H9 (cell line): Measurements from ENCODE around the gene C19orf33. TPM values are rescaled to one million over a fixed set of nuclear protein-coding genes. Genes with fewer than 3 reads are reported as not detected.

Experiments
- DNase-seq: peaks from one replicate; pipeline ENCODE4 v3.0.0-alpha.2; 2017
- H2AFZ ChIP-seq: one replicate; pipeline ENCODE4 v1.6.1; 2013; ENCODE audit warnings: mild to moderate bottlenecking, low read length, control low read depth, moderate library complexity
- H2AK5ac ChIP-seq: 2 replicates; pipeline ENCODE4 v1.6.1; 2013; ENCODE audit warnings: low read length, control low read depth, mixed read lengths; ENCODE audit not compliant: insufficient read length
- H2BK120ac ChIP-seq: one replicate; pipeline ENCODE4 v1.6.1; 2013; ENCODE audit warnings: low read depth, mild to moderate bottlenecking, low read length, control low read depth, inconsistent platforms; ENCODE audit not compliant: poor library complexity, severe bottlenecking
- H2BK12ac ChIP-seq: 2 replicates; pipeline ENCODE4 v1.6.1; 2013; ENCODE audit warnings: low read length, control low read depth, mixed read lengths, low read depth; ENCODE audit not compliant: insufficient read length
- H2BK15ac ChIP-seq: 2 replicates; pipeline ENCODE4 v1.6.1; 2013; ENCODE audit warnings: low read depth, low read length, control low read depth
- H2BK20ac ChIP-seq: one replicate; pipeline ENCODE4 v1.6.1; 2013; ENCODE audit warnings: low read depth, mild to moderate bottlenecking, low read length, control low read depth, inconsistent platforms; ENCODE audit not compliant: poor library complexity, severe bottlenecking
- H2BK5ac ChIP-seq: 2 replicates; pipeline ENCODE4 v1.6.1; 2013; ENCODE audit warnings: low read length, control low read depth, mixed read lengths; ENCODE audit not compliant: insufficient read length
- H3K14ac ChIP-seq: 2 replicates; pipeline ENCODE4 v1.6.1; 2013; ENCODE audit warnings: low read length, control low read depth; ENCODE audit not compliant: insufficient read depth
- H3K18ac ChIP-seq: 2 replicates; pipeline ENCODE4 v1.6.1; 2013; ENCODE audit warnings: low read depth, mild to moderate bottlenecking, mixed read lengths, low read length, control low read depth; ENCODE audit not compliant: insufficient read length
- H3K23ac ChIP-seq: 2 replicates; pipeline ENCODE4 v1.6.1; 2013; ENCODE audit warnings: low read length, control low read depth, mixed read lengths, low read depth; ENCODE audit not compliant: insufficient read length
- H3K23me2 ChIP-seq: 2 replicates; pipeline ENCODE4 v1.6.1; 2013; ENCODE audit warnings: low read depth, mild to moderate bottlenecking, mixed read lengths, low read length, control low read depth; ENCODE audit not compliant: insufficient read length, poor library complexity, severe bottlenecking
- H3K27ac ChIP-seq: 2 replicates; pipeline ENCODE4 v1.5.1; 2013; ENCODE audit warnings: low read length, control low read depth, mixed read lengths, low read depth; ENCODE audit not compliant: insufficient read length
- H3K27me3 ChIP-seq: 2 replicates; pipeline ENCODE4 v1.6.1; 2013; ENCODE audit warnings: low read length, control low read depth, inconsistent platforms; ENCODE audit not compliant: insufficient read depth
- H3K4ac ChIP-seq: 2 replicates; pipeline ENCODE4 v1.6.1; 2013; ENCODE audit warnings: low read depth, mild to moderate bottlenecking, control low read depth, inconsistent platforms, low read length, moderate library complexity
- H3K4me1 ChIP-seq: 2 replicates; pipeline ENCODE4 v1.6.1; 2013; ENCODE audit warnings: low read length, control low read depth, inconsistent platforms; ENCODE audit not compliant: insufficient read depth
- H3K4me2 ChIP-seq: 2 replicates; pipeline ENCODE4 v1.6.1; 2013; ENCODE audit warnings: low read length, control low read depth, mixed read lengths; ENCODE audit not compliant: insufficient read length, insufficient read depth
- H3K56ac ChIP-seq: 2 replicates; pipeline ENCODE4 v1.6.1; 2013; ENCODE audit warnings: low read depth, mild to moderate bottlenecking, mixed read lengths, low read length, control low read depth; ENCODE audit not compliant: insufficient read length
- H3K79me1 ChIP-seq: 2 replicates; pipeline ENCODE4 v1.6.1; 2013; ENCODE audit warnings: low read depth, mild to moderate bottlenecking, moderate library complexity, low read length, control low read depth, inconsistent platforms; ENCODE audit not compliant: insufficient read depth, poor library complexity, severe bottlenecking
- H3K79me2 ChIP-seq: 2 replicates; pipeline ENCODE4 v1.6.1; 2013; ENCODE audit warnings: low read length, control low read depth, inconsistent platforms; ENCODE audit not compliant: insufficient read depth
- H3K9ac ChIP-seq: 2 replicates; pipeline ENCODE4 v1.6.1; 2013; ENCODE audit warnings: low read length, control low read depth, mixed read lengths; ENCODE audit not compliant: insufficient read length; ENCODE audit errors: extremely low read depth
- H3K9me3 ChIP-seq: one replicate; pipeline ENCODE4 v1.6.1; 2013; ENCODE audit warnings: low read depth, low read length, inconsistent platforms; ENCODE audit not compliant: control insufficient read depth
- H3T11ph ChIP-seq: one replicate; pipeline ENCODE4 v1.6.1; 2013; ENCODE audit warnings: mild to moderate bottlenecking, low read length, control low read depth, inconsistent platforms
- H4K20me1 ChIP-seq: one replicate; pipeline ENCODE4 v1.6.1; 2013; ENCODE audit not compliant: control insufficient read depth, insufficient read length, insufficient read depth
- H4K5ac ChIP-seq: 2 replicates; pipeline ENCODE4 v1.6.1; 2013; ENCODE audit warnings: low read depth, mild to moderate bottlenecking, mixed read lengths, low read length, control low read depth; ENCODE audit not compliant: insufficient read length
- H4K8ac ChIP-seq: replicated peaks from 2 replicates; pipeline ENCODE4 v1.6.1; 2013; ENCODE audit warnings: low read length, control low read depth, mixed read lengths, low read depth; ENCODE audit not compliant: insufficient read length
- H4K91ac ChIP-seq: 2 replicates; pipeline ENCODE4 v1.6.1; 2013; ENCODE audit warnings: low read depth, mild to moderate bottlenecking, moderate library complexity, mixed read lengths, low read length, control low read depth; ENCODE audit not compliant: insufficient read length
- H3K27ac Mint-ChIP-seq, 3 experiments: 2 replicates in 2 of 3; 3 replicates in 1 of 3; pipeline ENCODE4 v1.8.0; 2020 to 2021; ENCODE audit warnings: mixed read lengths in 3 of 3, mild to moderate bottlenecking in 1 of 3, moderate library complexity in 1 of 3
- H3K27me3 Mint-ChIP-seq: 2 replicates; pipeline ENCODE4 v1.8.0; 2021; ENCODE audit warnings: low read depth, mild to moderate bottlenecking, moderate library complexity, mixed read lengths
- H3K36me3 Mint-ChIP-seq, 3 experiments: 2 replicates in 2 of 3; 3 replicates in 1 of 3; pipeline ENCODE4 v1.8.0; 2020 to 2021; ENCODE audit warnings: low read depth in 3 of 3, mixed read lengths in 3 of 3; ENCODE audit not compliant: insufficient read depth in 1 of 3
- H3K4me1 Mint-ChIP-seq, 2 experiments: 2 replicates each; pipeline ENCODE4 v1.8.0; 2020; ENCODE audit warnings: mixed read lengths in 2 of 2
- H3K4me3 Mint-ChIP-seq, 2 experiments: 2 replicates in 1 of 2; 3 replicates in 1 of 2; pipeline ENCODE4 v1.8.0; 2020 to 2021; ENCODE audit warnings: mild to moderate bottlenecking in 2 of 2, mixed read lengths in 2 of 2, moderate library complexity in 1 of 2
- H3K9me3 Mint-ChIP-seq, 2 experiments: 2 replicates in 1 of 2; 3 replicates in 1 of 2; pipeline ENCODE4 v1.8.0; 2020; ENCODE audit warnings: mild to moderate bottlenecking in 2 of 2, mixed read lengths in 2 of 2, moderate library complexity in 1 of 2
- WGBS: extraction: QIAGEN DNeasy Blood & Tissue Kit; methylation state at CpG from one replicate; pipeline ENCODE4 v1.1.7; 2013; ENCODE audit warnings: missing lambda C conversion rate, low lambda C conversion rate, mixed read lengths; ENCODE audit not compliant: insufficient read length; ENCODE audit errors: extremely low coverage; 5-methylcytosine and 5-hydroxymethylcytosine counted together
- total RNA-seq: library from RNA; stranded (reverse); gene quantifications from 2 replicates; pipeline ENCODE4 v1.2.1, GENCODE V29; 2021
- TF ChIP-seq, protein P1 (sequence below): fragments of 200-600 bp; sonication (generic); conservative IDR thresholded peaks from 3 replicates; pipeline ENCODE4 v1.8.0; 2021; ENCODE audit warnings: antibody characterized with exemption, mild to moderate bottlenecking

C19orf33 gene
- total RNA-seq, 1 experiment from 2014 or later: not detected

DNA sequence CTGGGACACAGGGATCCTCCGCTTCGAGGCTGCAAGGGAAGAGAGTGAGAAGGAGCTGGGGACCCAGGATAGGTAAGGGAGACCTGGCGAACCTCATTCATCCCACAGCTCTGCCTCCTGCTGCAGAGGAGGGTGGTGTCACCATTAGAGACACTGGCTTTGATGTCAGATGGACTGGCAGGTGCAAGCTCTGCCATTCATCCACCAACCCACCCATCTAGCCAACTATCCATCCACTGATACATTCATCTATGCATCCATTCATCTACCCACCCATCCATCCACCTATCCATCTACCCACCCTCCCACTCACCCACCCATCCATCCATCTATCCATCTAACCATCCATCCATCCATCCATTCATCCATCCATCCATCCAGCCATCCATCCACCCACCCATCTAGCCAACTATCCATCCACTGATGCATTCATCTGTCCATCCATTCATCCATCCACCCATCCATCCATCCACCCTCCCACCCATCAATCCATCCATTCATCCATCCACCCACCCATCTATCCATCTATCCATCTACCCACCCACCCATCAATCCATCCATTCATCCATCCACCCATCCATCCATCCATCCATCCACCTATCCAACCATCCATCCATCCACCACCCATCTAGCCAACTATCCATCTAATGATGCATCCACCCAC, 5.7 kb downstream of the C19orf33 start:
- Histone ChIP-seq H3K9me3 (no peaks in the 10 kb centered on the region), H3K4me1 (no peaks in the 10 kb centered on the region; the same call in 1 of the 2 replicates), H3K23me2 (no peaks in the 10 kb centered on the region), H3K27ac (no peak overlapping the region), H3K18ac (no peak overlapping the region), H3K56ac (no peak overlapping the region), H2BK5ac (no peak overlapping the region), H3K14ac (no peak overlapping the region), H3K4ac (no peak overlapping the region), H2BK12ac (no peak overlapping the region), H2BK20ac (no peak overlapping the region), H3K79me2 (no peaks in the 10 kb centered on the region), H4K91ac (no peak overlapping the region), H3K27me3 (no peaks in the 10 kb centered on the region), H3K9ac (no peak overlapping the region), H3K23ac (no peak overlapping the region), H3K4me2 (no peak overlapping the region), H4K5ac (no peak overlapping the region), H2AK5ac (no peak overlapping the region), H2AFZ (no peak overlapping the region), H3K79me1 (no peaks in the 10 kb centered on the region), H2BK120ac (no peak overlapping the region), H2BK15ac (no peak overlapping the region), H4K8ac (no peak overlapping the region), H4K20me1 (no peaks in the 10 kb centered on the region), H3T11ph (no peak overlapping the region)
- Mint-ChIP-seq H3K4me3 (no peak overlapping the region), H3K9me3 (no peaks in the 10 kb centered on the region), H3K36me3 (peaks cover 3 to 22% (median 8%) of the 10 kb centered on the region in 3 experiments; a peak in 6 of 7 replicates), H3K27me3 (no peaks in the 10 kb centered on the region), H3K27ac (no peak overlapping the region), H3K4me1 (peaks cover 9 to 14% of the 10 kb centered on the region in 2 experiments)
- TF ChIP-seq, protein P1, sequence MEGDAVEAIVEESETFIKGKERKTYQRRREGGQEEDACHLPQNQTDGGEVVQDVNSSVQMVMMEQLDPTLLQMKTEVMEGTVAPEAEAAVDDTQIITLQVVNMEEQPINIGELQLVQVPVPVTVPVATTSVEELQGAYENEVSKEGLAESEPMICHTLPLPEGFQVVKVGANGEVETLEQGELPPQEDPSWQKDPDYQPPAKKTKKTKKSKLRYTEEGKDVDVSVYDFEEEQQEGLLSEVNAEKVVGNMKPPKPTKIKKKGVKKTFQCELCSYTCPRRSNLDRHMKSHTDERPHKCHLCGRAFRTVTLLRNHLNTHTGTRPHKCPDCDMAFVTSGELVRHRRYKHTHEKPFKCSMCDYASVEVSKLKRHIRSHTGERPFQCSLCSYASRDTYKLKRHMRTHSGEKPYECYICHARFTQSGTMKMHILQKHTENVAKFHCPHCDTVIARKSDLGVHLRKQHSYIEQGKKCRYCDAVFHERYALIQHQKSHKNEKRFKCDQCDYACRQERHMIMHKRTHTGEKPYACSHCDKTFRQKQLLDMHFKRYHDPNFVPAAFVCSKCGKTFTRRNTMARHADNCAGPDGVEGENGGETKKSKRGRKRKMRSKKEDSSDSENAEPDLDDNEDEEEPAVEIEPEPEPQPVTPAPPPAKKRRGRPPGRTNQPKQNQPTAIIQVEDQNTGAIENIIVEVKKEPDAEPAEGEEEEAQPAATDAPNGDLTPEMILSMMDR: no peak
- DNase-seq: no peak
- WGBS: no CpG with 5 or more reads among the region's 3 CpGs
